ENCODE measurements around the gene TRIP12. TPM values are rescaled to one million over a fixed set of nuclear protein-coding genes. Genes with fewer than 3 reads are reported as not detected.

Gene TRIP12
- total RNA-seq, 1 experiment from 2014 or later: 368 TPM

DNA sequence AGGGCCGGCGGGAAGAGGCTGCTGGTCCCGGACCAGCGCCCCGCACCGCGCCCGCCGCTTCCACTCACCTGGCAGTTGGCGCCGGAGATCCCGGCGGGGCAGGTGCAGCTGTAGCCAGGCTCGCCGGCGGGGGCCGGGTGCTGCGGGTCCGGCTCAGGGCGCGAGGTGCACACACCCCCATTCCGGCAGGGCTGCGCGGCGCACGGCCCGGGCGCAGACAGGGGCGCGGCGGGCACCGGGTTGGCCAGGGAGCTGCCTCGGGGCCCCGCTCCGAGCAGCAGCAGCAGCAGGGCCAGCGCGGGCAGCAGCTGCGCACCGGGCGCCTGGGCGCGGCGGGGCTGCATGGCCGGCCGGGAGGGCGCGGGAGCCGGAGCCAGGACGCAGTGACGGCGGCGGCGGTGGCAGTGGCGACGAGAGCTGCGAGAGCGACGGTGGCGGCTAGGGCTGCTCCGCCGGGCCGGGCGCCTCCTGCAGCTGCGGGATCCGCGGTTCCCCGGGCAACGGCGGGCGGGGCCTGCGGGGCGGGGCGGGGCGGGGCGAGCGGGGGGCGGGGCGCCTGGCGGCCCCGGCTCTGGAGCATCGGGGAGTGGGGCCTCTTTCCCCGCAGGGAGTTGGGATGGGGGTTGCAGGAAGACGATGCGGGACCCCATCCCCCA, 207.6 kb downstream of the TRIP12 start, which contains the start of gene DNER:
DNER (minus strand) TSS at position 476 of the 656 bp plus-strand sequence; CDS start at position 344, 132 bp downstream.
- Histone ChIP-seq H3K4me3 (ENCODE audit: low read depth in 2 of 2, low read length in 2 of 2) (peak within 1 kb of the TSS; percentile 36 to 65), H3K4me1 (ENCODE audit: control insufficient read depth, insufficient read depth, low read length) (peaks cover 4% of the 10 kb centered on the region; the same call in 1 of the 2 replicates), H3K27me3 (ENCODE audit: control insufficient read depth, insufficient read depth, low read length) (peaks cover 38% of the 10 kb centered on the region), H3K9me3 (ENCODE audit: control insufficient read depth, insufficient read depth, low read depth, low read length) (no peaks in the 10 kb centered on the region), H3K36me3 (ENCODE audit: control insufficient read depth, insufficient read depth, low read length) (no peaks in the 10 kb centered on the region), H3K27ac (ENCODE audit: low read length) (no peak within 1 kb of the TSS)
- intact Hi-C loops (cut with micrococcal nuclease; ENCODE audit: unreplicated experiment) (no loop called here), in situ Hi-C loops (cut with HindIII; ENCODE audit: low pct_unique_long_range_greater_than_20kb, low sequenced_read_pairs) (no loop called here)
- TF ChIP-seq CTCF (IDR thresholded peaks at IDR 0.05) (no peak), POLR2AphosphoS5 (IDR thresholded peaks at IDR 0.05; ENCODE audit: low read depth, low read length) (no peak), SIN3A (IDR thresholded peaks at IDR 0.05; ENCODE audit: borderline replicate concordance, insufficient read depth, low read depth, low read length) (no peak), TCF7L2 (IDR thresholded peaks at IDR 0.05; ENCODE audit: low read depth, low read length) (no peak), REST (IDR thresholded peaks at IDR 0.05; ENCODE audit: insufficient read depth in 1 of 2, low read depth in 2 of 2, low read length in 1 of 2) (no peak)
- ATAC-seq (peak; percentile 85), DNase-seq (ENCODE audit: low read depth, low spot score) (no peak)
- ChIA-PET CTCF (no interaction called here), POLR2A (no interaction called here)
- no TSS peak for BruUV-seq (replicated peaks)

Other genes with a start within 250 kb of the TRIP12 start
- gene DNER, start 207.5 kb downstream of the TRIP12 start, total RNA-seq (2021; ENCODE audit: unreplicated experiment): 0.31 TPM
- 3.9 TPM for gene FBXO36, start 494 bp upstream of the TRIP12 start, total RNA-seq (2021; ENCODE audit: unreplicated experiment)
- 3.2 TPM for gene SLC16A14, start 146.9 kb upstream of the TRIP12 start, total RNA-seq (2021; ENCODE audit: unreplicated experiment)